MCF 10A (cell line): Measurements from ENCODE around the gene ENTHD1. TPM values are rescaled to one million over a fixed set of nuclear protein-coding genes. Genes with fewer than 3 reads are reported as not detected.

Source experiments
- BruUV-seq: library from RNA; stranded (reverse); fragments of 400-500 nt; replicated peaks from 2 replicates; lab custom pipeline; 2021; lab: Mats Ljungman, UMichigan
- CTCF ChIA-PET: fragments of 300-600 bp; sonication (Branson Sonifier 250); formaldehyde crosslinking; extraction: SDS; loops from one replicate; lab custom pipeline; 2021; ENCODE audit warnings: antibody characterized with exemption, inconsistent platforms; lab: Yijun Ruan, JAX
- POLR2A ChIA-PET: fragments of 300-600, 350-650 bp; sonication (Branson Sonifier 250); formaldehyde crosslinking; extraction: SDS; loops from one replicate; lab custom pipeline; 2020; ENCODE audit warnings: antibody characterized with exemption, inconsistent platforms; lab: Yijun Ruan, JAX
- DNase-seq: peaks from one replicate; pipeline ENCODE4 v3.0.0-alpha.2; 2018; ENCODE audit not compliant: unreplicated experiment
- H3K27ac Mint-ChIP-seq: one replicate; pipeline ENCODE4 v1.8.0; 2022; ENCODE audit warnings: mild to moderate bottlenecking, low read depth, mixed read lengths; ENCODE audit not compliant: unreplicated experiment
- H3K27me3 Mint-ChIP-seq: one replicate; pipeline ENCODE4 v1.8.0; 2022; ENCODE audit warnings: mixed read lengths; ENCODE audit not compliant: insufficient read depth, unreplicated experiment
- H3K36me3 Mint-ChIP-seq: one replicate; pipeline ENCODE4 v1.8.0; 2022; ENCODE audit warnings: mild to moderate bottlenecking, moderate library complexity, mixed read lengths; ENCODE audit not compliant: insufficient read depth, unreplicated experiment
- H3K4me1 Mint-ChIP-seq: one replicate; pipeline ENCODE4 v1.8.0; 2022; ENCODE audit warnings: mixed read lengths; ENCODE audit not compliant: insufficient read depth, unreplicated experiment
- H3K4me3 Mint-ChIP-seq: one replicate; pipeline ENCODE4 v1.8.0; 2022; ENCODE audit warnings: mild to moderate bottlenecking, moderate library complexity, mixed read lengths; ENCODE audit not compliant: unreplicated experiment
- H3K9me3 Mint-ChIP-seq: one replicate; pipeline ENCODE4 v1.8.0; 2022; ENCODE audit warnings: mixed read lengths; ENCODE audit not compliant: unreplicated experiment
- intact Hi-C: fragments of 100-400 bp; cut with micrococcal nuclease; formaldehyde crosslinking; loops from 2 replicates; pipeline ENCODE4 v1.14.1; 2022
- total RNA-seq: library from RNA; stranded (reverse); gene quantifications from 2 replicates; pipeline ENCODE4 v1.2.3, GENCODE V29; 2022
- TF ChIP-seq, protein P1 (sequence below): fragments of 200-600 bp; IDR thresholded peaks from one replicate; pipeline ENCODE4 v1.8.0; 2022; ENCODE audit warnings: antibody characterized with exemption, mild to moderate bottlenecking; ENCODE audit not compliant: unreplicated experiment

Gene ENTHD1
- total RNA-seq, 1 experiment from 2014 or later = not detected

DNA sequence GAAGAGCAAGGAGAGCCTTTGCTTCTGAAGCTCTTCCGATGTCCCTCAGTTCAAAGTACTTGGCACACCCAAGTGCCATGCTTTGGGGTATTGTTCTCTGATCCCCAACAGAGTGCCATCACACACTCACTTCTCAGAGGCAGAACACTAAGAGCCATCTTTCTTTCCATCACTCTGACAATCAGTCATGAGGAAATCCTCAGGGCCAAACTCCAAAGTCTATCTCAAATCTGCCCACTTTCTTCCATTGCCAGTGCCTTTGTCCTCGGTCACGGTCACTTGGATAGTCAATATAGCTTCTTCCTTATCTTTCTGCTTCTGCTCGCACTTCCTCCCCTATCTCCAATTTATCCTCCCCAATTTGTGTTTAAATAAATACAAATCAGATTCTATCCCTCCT lies 90.9 kb downstream of the ENTHD1 start:
- H3K27me3 Mint-ChIP-seq = peaks cover 76% of the 10 kb centered on the region
- no peak overlapping the region for H3K27ac Mint-ChIP-seq
- H3K4me3 Mint-ChIP-seq = no peak overlapping the region

DNA sequence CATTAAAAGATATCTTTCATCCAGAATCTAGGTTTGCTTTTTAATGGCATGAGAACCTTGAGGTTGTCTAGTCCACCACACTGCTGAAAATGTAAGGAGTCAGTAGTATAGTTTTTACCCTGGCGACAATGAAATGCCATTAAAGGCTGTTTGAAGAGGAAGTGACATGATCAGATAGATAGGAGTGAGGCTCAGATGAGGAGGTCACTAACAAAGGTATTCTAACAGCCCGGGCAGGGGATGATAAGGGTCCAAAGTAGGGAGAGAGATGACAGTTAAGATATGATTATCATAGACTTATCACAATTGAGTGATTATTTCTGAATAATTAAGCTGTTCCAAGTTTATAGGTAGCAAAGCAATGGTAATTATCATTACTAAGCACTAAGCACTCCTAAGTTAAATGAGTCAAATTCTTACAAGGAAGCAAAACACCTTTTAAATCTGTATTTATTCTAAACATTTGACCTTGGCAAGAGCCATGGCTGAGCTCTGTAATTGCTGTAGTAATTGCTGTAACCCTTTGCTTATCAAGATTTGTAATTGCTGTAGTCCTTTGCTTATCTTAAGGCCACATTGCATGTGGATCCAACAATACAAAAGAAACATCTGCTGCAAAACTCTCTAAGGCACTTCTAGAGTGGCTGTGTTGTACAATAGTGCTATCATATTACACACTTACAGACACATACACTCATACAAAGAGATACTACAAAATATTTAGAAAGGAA lies 92.6 kb downstream of the ENTHD1 start:
- POLR2A ChIA-PET = no interaction called here

More for the DNA sequence above, 90.9 kb downstream of the ENTHD1 start:
- no peak for DNase-seq
- no peaks in the 10 kb centered on the region for H3K4me1 Mint-ChIP-seq
- intact Hi-C loops = no loop called here
- ChIA-PET CTCF (no interaction called here), POLR2A (no interaction called here)
- TF ChIP-seq, protein P1, sequence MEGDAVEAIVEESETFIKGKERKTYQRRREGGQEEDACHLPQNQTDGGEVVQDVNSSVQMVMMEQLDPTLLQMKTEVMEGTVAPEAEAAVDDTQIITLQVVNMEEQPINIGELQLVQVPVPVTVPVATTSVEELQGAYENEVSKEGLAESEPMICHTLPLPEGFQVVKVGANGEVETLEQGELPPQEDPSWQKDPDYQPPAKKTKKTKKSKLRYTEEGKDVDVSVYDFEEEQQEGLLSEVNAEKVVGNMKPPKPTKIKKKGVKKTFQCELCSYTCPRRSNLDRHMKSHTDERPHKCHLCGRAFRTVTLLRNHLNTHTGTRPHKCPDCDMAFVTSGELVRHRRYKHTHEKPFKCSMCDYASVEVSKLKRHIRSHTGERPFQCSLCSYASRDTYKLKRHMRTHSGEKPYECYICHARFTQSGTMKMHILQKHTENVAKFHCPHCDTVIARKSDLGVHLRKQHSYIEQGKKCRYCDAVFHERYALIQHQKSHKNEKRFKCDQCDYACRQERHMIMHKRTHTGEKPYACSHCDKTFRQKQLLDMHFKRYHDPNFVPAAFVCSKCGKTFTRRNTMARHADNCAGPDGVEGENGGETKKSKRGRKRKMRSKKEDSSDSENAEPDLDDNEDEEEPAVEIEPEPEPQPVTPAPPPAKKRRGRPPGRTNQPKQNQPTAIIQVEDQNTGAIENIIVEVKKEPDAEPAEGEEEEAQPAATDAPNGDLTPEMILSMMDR = no peak
- H3K36me3 Mint-ChIP-seq = no peaks in the 10 kb centered on the region
- H3K9me3 Mint-ChIP-seq = peaks cover 9% of the 10 kb centered on the region
- no TSS peak for BruUV-seq

DNA sequence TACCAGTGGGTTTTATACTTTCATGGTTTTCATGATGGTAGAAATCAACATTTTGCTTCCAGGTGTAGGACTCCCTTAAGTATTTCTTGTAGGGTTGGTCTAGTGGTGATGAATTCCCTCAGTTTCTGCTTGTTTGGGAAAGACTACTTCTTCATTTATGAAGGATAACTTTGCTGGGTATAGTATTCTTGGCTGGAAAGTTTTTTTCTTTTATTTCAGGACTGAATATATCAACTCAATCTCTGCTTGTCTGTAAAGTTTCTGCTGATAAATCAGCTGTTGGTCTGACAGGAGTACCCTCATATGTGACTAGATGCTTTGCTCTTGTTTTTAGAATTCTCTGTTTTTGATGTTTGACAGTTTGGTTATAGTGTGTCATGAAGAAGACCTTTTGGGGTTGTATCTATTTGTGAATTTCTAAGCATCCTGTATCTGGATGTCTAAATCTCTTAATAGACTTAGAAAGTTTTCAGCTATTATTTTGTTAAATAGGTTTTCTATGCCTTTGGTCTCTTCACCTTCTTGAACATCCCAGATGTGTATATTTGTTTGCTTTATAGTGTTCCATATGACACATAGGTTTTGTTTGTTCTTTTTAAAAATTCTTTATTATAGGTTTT lies 95.9 kb downstream of the ENTHD1 start:
- POLR2A ChIA-PET = no interaction called here
- Mint-ChIP-seq H3K4me3 (no peak overlapping the region), H3K9me3 (peaks cover 25% of the 10 kb centered on the region), H3K4me1 (no peaks in the 10 kb centered on the region), H3K27ac (no peak overlapping the region), H3K36me3 (no peaks in the 10 kb centered on the region), H3K27me3 (peaks cover 73% of the 10 kb centered on the region)
- intact Hi-C loops = no loop called here
- no TSS peak for BruUV-seq
- no peak for DNase-seq
- TF ChIP-seq, protein P1 = no peak
- CTCF ChIA-PET = no interaction called here

More for the DNA sequence above, 92.6 kb downstream of the ENTHD1 start:
- Mint-ChIP-seq H3K4me1 (no peaks in the 10 kb centered on the region), H3K27me3 (peaks cover 81% of the 10 kb centered on the region), H3K36me3 (no peaks in the 10 kb centered on the region), H3K4me3 (no peak overlapping the region), H3K9me3 (peaks cover 25% of the 10 kb centered on the region), H3K27ac (no peak overlapping the region)
- no peak for DNase-seq
- CTCF ChIA-PET = interaction anchor here (0.7 to 0.8 kb wide), 2 partner anchors 52 to 648 kb away, joined by 3 read pairs; no protein-coding TSS in a partner anchor
- TF ChIP-seq, protein P1 = no peak
- intact Hi-C loops = no loop called here
- no TSS peak for BruUV-seq

DNA sequence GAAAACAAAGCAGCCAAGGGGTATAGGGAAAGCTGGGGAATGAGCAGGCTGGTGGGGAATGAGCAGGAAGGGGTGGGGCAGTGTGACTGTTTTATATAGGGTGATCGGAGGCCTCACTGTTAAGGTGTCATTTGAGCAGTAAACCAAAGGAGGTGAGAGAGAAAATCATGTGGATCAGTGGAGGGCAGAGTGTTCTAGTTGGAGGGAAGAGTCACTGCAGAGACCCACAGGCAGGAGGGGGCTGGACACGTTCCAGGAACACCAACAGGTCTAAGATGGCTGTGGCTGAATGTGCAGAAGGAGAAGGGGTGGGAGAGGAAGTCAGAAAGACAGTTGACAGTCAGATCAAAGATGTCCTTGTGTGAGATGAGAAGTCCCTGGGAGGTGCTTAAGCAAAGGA lies 103.8 kb downstream of the ENTHD1 start:
- TF ChIP-seq, protein P1 = no peak
- BruUV-seq = no TSS peak
- no peaks in the 10 kb centered on the region for H3K36me3 Mint-ChIP-seq
- H3K27me3 Mint-ChIP-seq = peaks cover 14% of the 10 kb centered on the region
- no peaks in the 10 kb centered on the region for H3K4me1 Mint-ChIP-seq
- intact Hi-C loops = no loop called here
- no peak overlapping the region for H3K27ac Mint-ChIP-seq
- CTCF ChIA-PET = no interaction called here
- POLR2A ChIA-PET = interaction anchor here (0.5 kb wide), 1 partner anchor 15 kb away, joined by 3 read pairs; no protein-coding TSS in a partner anchor
- no peaks in the 10 kb centered on the region for H3K9me3 Mint-ChIP-seq
- no peak overlapping the region for H3K4me3 Mint-ChIP-seq
- no peak for DNase-seq
